Mucosa of descending colon (tissue), 3 donors: ENCODE data around the gene EPG5. TPM values are rescaled to one million over a fixed set of nuclear protein-coding genes. Genes with fewer than 3 reads are reported as not detected.

ENCODE experiments used
- ATAC-seq: fragments of 200-7000 bp; cut with Tn5 transposase; one replicate; pipeline ENCODE4 v1.9.1; 2020; ENCODE audit warnings: mild to moderate bottlenecking, moderate library complexity
- DNase-seq, 3 donors: peaks; one replicate each; pipeline ENCODE4 v3.0.0-alpha.2; 2020
- H3K36me3 ChIP-seq: fragments of 200-600 bp; one replicate; pipeline ENCODE4 v1.8.0; 2021; ENCODE audit warnings: low read depth, mild to moderate bottlenecking
- H3K4me1 ChIP-seq: fragments of 200-600 bp; one replicate; pipeline ENCODE4 v1.8.0; 2021; ENCODE audit warnings: low read depth, mild to moderate bottlenecking
- H3K4me3 ChIP-seq: fragments of 200-600 bp; one replicate; pipeline ENCODE4 v1.8.0; 2021; ENCODE audit warnings: mild to moderate bottlenecking
- H3K9me3 ChIP-seq: fragments of 200-600 bp; one replicate; pipeline ENCODE4 v1.8.0; 2021; ENCODE audit warnings: mild to moderate bottlenecking
- CTCF ChIP-seq: fragments of 200-600 bp; IDR thresholded peaks from one replicate; pipeline ENCODE4 v1.8.0; 2022; ENCODE audit warnings: antibody characterized with exemption, mild to moderate bottlenecking
- intact Hi-C, 2 donors: fragments of 100-400 bp; cut with DNase I in 1 of 2; cut with micrococcal nuclease in 1 of 2; formaldehyde crosslinking; loops; one replicate each; pipeline versions ENCODE4 v1.11.0 to v1.11.1; 2022; cut with DNase I, micrococcal nuclease
- total RNA-seq, 3 donors: library from RNA; stranded (reverse); fragmentation: NEBNext Ultra II Directional in 2 of 3; extraction: Animal tissue kit (Norgen Biotek cat#: 25700) in 2 of 3; gene quantifications; one replicate each; pipeline versions ENCODE4 v1.2.1 to v1.2.4, GENCODE V29; 2021 to 2023
- donor health status: DM: no; HTN: no; CAD: no; lungs with moderate emphysema.
- donor health status: DM: no; HTN: no; CAD: no.
- donor health status: DM: no; HTN: yes; CAD: no.

EPG5 gene
- total RNA-seq, 3 donors from 2014 or later: 21.7 to 29.0 (median 25.6) TPM

GRCh38 chr18:45945669-45946068, 21.5 kb downstream of the EPG5 start:
- no peaks in the 10 kb centered on the region for H3K9me3 ChIP-seq
- intact Hi-C loops: no loop called here
- H3K4me1 ChIP-seq: no peaks in the 10 kb centered on the region
- H3K36me3 ChIP-seq: peaks cover 21% of the 10 kb centered on the region
- TF ChIP-seq CTCF: no peak
- no peak for ATAC-seq
- H3K4me3 ChIP-seq: no peak overlapping the region
- no peak for DNase-seq

GRCh38 chr18:45940724-45941123, 26.4 kb downstream of the EPG5 start:
- no peaks in the 10 kb centered on the region for H3K4me1 ChIP-seq
- H3K9me3 ChIP-seq: no peaks in the 10 kb centered on the region
- DNase-seq: no peak
- H3K4me3 ChIP-seq: no peak overlapping the region
- intact Hi-C loops: no loop called here
- H3K36me3 ChIP-seq: peaks cover 16% of the 10 kb centered on the region
- TF ChIP-seq CTCF: no peak
- ATAC-seq: no peak

GRCh38 chr18:45939236-45939635, 27.9 kb downstream of the EPG5 start:
- H3K9me3 ChIP-seq: no peaks in the 10 kb centered on the region
- H3K36me3 ChIP-seq: peaks cover 9% of the 10 kb centered on the region
- ATAC-seq (no peak), DNase-seq (no peak)
- no peak for TF ChIP-seq CTCF
- intact Hi-C loops: no loop called here
- H3K4me3 ChIP-seq: no peak overlapping the region
- no peaks in the 10 kb centered on the region for H3K4me1 ChIP-seq

- DNase-seq: no peak
- H3K4me3 ChIP-seq: no peak overlapping the region
- peaks cover 8% of the 10 kb centered on the region for H3K36me3 ChIP-seq
- H3K9me3 ChIP-seq: no peaks in the 10 kb centered on the region
- TF ChIP-seq CTCF: no peak
- intact Hi-C loops: no loop called here
- no peaks in the 10 kb centered on the region for H3K4me1 ChIP-seq
- no peak for ATAC-seq
Observed at GRCh38 chr18:45938488-45938935, 28.6 kb downstream of the EPG5 start.

- ATAC-seq: no peak
Observed at GRCh38 chr18:45935591-45936335, 31.4 kb downstream of the EPG5 start.

More at GRCh38 chr18:45935591-45936335, 31.4 kb downstream of the EPG5 start:
- Histone ChIP-seq H3K4me3 (no peak overlapping the region), H3K4me1 (no peaks in the 10 kb centered on the region), H3K36me3 (no peaks in the 10 kb centered on the region), H3K9me3 (no peaks in the 10 kb centered on the region)
- intact Hi-C loops: no loop called here
- TF ChIP-seq CTCF: no peak
- DNase-seq: no peak
